ENCODE measurements around the gene CMC2.

CMC2 gene

GRCh38 chr16:80968386-80969113, 38.1 kb downstream of the CMC2 start (continued):
- TF ChIP-seq ZNF645 (tag by site-specific recombination; IDR thresholded peaks at IDR 0.05) (no peak), ZNF664 (tag by site-specific recombination; IDR thresholded peaks at IDR 0.05) (no peak)

GRCh38 chr16:80966617-80967016, 40.1 kb downstream of the CMC2 start:
- CTCF ChIA-PET = interaction anchor here (1.2 kb wide), 1 partner anchor 27 kb away, joined by 3 read pairs; no protein-coding TSS in a partner anchor
- no peak overlapping the region for H3K4me3 ChIP-seq (ENCODE audit: low read depth, low read length)
- no peak overlapping the region for H3K27ac ChIP-seq (ENCODE audit: extremely low read depth, low read depth, low read length)
- H3K4me1 ChIP-seq (ENCODE audit: control insufficient read depth, insufficient read depth, low read length) = no peaks in the 10 kb centered on the region
- H3K36me3 ChIP-seq (ENCODE audit: control insufficient read depth in 2 of 2, insufficient read depth in 1 of 2, low read length in 2 of 2) = no peaks in the 10 kb centered on the region
- no peaks in the 10 kb centered on the region for H3K9me3 ChIP-seq (ENCODE audit: control insufficient read depth, insufficient read depth, low read depth, low read length)
- TF ChIP-seq, protein P1, sequence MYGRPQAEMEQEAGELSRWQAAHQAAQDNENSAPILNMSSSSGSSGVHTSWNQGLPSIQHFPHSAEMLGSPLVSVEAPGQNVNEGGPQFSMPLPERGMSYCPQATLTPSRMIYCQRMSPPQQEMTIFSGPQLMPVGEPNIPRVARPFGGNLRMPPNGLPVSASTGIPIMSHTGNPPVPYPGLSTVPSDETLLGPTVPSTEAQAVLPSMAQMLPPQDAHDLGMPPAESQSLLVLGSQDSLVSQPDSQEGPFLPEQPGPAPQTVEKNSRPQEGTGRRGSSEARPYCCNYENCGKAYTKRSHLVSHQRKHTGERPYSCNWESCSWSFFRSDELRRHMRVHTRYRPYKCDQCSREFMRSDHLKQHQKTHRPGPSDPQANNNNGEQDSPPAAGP (tag by site-specific recombination; IDR thresholded peaks at IDR 0.05) = no peak
- TF ChIP-seq ZNF571 (tag by site-specific recombination; IDR thresholded peaks at IDR 0.05) (no peak), PRDM1 (tag by site-specific recombination; IDR thresholded peaks at IDR 0.05) (no peak), ZNF248 (tag by site-specific recombination; IDR thresholded peaks at IDR 0.05) (no peak), PATZ1 (tag by site-specific recombination; IDR thresholded peaks at IDR 0.05) (no peak), ZNF654 (tag by site-specific recombination; IDR thresholded peaks at IDR 0.05; ENCODE audit: low read depth) (no peak), PRDM2 (tag by site-specific recombination; IDR thresholded peaks at IDR 0.05; ENCODE audit: borderline replicate concordance) (no peak), ZNF785 (tag by site-specific recombination; IDR thresholded peaks at IDR 0.05) (no peak), HOXA7 (CRISPR knock-in tag; IDR thresholded peaks at IDR 0.05; ENCODE audit: borderline replicate concordance) (no peak), REPIN1 (tag by site-specific recombination; IDR thresholded peaks at IDR 0.05; ENCODE audit: low read depth) (no peak), ZNF311 (tag by site-specific recombination; IDR thresholded peaks at IDR 0.05; ENCODE audit: borderline replicate concordance) (no peak), MYNN (tag by site-specific recombination; IDR thresholded peaks at IDR 0.05; ENCODE audit: borderline replicate concordance) (no peak), ZNF704 (tag by site-specific recombination; IDR thresholded peaks at IDR 0.05) (no peak), ZNF16 (tag by site-specific recombination; IDR thresholded peaks at IDR 0.05; ENCODE audit: low read depth) (no peak), ZNF211 (tag by site-specific recombination; IDR thresholded peaks at IDR 0.05; ENCODE audit: low read depth) (no peak), ZNF391 (tag by site-specific recombination; IDR thresholded peaks at IDR 0.05; ENCODE audit: borderline replicate concordance, low read depth) (no peak)
- POLR2A ChIA-PET = no interaction called here
